HG02571 (cell line): ENCODE measurements around the gene NKX2-2.

Experiments used
- ATAC-seq: cut with Tn5 transposase; IDR thresholded peaks from one replicate; pipeline ENCODE4 v1.9.1; 2021; ENCODE audit warnings: mild to moderate bottlenecking, moderate library complexity; ENCODE audit not compliant: unreplicated experiment

The NKX2-2 gene

DNA sequence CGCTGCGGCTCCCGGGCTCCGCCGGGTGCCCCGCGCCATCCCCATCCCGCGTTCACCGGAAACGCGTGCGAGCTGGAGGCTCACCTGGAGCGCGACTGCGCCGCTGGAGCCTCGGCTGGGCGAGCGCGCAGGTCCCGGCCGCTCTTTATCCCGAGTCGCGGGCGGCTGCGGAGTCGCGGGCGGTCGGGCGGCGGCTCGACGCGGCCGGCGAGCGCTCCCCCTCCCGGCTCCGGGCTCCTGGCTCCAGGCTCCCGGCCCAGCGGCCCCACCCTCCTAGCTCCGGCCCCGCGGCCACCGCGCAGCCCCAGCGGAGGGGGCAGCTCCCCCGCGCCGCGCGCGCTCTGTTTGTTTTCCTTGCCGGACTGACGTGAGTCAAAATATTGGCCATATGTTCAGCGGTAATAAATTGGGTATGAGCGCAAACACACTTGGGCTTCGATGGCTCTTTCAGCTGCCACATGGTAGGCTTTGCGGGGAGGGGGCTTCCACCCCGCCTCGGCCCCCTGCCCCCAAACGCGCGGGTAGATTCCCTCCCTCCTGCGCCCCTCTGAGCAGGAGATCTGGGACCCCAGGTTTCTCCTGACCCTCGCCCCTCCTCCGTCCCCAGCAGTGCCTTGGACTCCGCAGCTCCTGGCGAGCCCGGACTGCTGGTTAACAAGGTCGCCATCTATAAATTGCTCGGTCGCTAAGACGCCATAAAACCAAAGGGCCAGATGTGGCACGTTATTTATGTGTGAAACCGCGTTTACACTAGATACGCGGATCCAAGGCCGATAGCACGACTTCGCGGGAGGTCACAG is 8.8 kb upstream of the NKX2-2 start:
- no peak for ATAC-seq

DNA sequence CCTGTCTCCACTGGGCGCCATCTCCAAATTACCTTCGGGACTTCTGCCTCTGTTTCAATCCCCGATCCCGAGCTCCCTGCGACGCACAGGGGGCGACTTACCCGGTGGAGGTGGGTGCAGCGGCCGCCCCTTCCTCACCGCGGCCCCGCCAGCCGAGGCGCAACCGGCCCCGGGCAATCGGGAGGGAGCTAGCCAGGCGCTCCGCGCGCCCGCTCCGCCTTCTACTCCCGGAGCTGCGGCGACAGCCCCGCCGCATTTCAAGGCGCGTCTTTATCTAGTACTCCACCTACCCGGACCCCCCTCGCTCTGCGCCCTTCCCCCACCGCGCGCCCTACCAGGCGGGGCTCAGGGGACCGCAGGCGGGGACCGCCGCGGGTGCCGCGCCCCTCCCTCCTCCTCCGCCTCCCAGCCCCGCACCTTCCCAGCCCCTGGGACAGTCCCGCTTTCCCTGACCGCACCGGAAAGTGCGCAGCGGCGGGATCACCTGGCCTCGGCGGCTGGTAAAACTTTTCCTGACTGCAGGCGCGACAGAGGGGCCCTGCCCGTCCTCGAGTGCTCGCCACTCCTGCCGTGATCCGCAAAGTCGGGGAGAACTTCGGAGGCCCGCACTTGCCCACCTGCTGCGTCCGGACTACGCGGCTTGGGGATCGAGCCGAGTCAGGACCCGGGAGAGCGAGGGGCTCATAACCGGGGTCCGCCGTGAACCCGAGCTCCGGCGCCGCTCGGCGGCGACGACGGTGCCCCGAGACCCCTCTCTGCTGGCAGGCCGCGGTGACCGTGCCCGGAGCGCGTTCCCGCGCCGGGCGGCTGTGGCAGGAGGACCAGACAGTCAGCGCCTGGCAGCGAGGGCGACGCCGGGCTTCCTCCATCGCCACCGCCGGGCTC is 8.0 kb upstream of the NKX2-2 start:
- ATAC-seq: no peak

GRCh38 chr20:21520702-21521595 is 7.1 kb upstream of the NKX2-2 start:
- no peak for ATAC-seq

DNA sequence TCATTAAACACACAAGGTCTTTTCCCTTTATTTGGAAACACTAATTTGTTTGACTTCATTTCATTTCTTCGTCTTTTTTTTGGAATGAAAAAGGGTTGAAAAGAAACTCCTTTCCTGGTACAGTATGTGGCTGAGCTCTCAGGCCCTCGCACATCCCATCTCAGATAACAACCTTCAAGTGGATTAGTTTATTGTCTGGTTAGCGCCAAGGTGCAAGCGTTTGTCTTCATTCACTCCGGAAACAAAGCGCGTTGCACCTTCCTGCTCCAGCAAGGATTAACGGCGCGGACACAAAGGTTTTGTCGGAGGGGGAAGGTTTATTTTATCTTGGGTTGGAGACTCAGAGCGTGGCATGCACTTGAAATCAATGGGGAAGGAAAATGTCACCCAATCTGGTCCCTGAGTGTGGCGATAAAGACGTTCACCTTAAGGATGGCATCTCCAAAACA is 5.3 kb upstream of the NKX2-2 start:
- ATAC-seq: no peak

- ATAC-seq: no peak
These were observed 4.6 kb upstream of the NKX2-2 start for GRCh38 chr20:21518292-21518991.

DNA sequence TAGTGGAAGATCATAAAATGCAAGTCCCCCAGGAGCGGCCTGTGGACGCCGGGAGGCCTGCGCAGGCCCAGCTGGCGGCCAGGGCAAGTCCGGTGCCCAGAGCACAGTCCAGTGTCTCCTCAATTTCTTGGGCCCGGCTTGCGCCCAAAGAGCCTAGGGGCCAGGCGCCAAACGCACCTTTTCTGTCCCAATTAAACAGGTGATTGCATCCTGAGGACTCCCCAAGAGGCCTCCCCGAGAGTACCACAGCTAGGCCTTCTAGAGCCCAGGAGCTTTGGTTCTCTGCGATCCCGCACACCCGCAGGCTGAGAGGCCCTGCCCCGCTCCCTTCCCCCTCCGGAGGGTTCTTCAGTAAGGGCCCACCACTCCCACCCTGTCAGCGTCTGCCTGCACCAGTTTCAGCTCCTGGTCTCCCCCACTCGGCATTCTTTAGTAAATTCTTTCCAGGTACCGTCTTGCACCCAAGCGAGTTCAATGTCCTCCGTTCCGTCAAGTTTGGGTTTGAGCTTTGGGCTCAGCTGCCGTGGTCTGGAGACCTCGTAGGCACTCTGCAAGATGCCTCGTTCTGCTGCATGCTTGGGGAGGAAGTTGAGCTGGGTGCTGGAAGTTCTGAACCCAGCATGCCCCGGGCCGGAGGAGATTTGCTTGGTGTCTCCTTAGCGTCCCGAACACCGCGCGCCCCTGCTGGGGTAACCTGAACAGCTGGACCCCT is 3.9 kb upstream of the NKX2-2 start:
- ATAC-seq: no peak

DNA sequence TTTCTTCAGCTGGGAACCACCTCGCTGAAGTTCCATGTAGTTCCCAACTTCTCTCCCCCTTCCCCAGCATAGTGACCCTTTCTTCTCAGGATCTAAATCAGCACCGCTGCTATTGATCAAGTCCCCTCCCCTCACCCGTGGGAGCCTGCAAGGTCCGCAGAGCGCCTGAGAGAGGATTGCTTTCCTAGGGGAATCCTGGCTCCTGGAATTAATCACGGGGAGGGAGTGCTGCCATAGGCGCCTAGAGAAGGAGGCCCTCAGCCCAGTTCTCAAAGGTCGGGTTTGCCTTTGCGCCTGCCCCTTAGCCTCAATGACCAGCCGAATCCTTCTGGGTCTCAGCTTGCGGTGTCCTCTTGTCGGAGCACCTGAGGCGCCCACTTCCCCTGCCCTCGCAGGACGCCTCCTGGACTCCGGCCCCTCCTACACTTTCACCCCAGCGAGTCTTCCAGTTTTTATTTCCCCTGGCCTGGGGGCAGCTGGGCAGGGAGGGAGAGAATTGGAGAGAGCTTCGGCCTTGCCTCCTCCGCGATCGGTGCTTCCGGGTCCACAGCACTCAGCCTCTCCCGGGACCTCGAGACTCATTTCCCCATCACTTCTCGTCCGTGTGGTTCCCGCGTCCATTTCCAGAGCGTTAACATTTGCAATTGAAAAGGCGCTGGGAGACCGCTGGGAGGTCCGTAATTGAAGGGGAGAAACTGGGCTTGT is 3.1 kb upstream of the NKX2-2 start:
- ATAC-seq: no peak

DNA sequence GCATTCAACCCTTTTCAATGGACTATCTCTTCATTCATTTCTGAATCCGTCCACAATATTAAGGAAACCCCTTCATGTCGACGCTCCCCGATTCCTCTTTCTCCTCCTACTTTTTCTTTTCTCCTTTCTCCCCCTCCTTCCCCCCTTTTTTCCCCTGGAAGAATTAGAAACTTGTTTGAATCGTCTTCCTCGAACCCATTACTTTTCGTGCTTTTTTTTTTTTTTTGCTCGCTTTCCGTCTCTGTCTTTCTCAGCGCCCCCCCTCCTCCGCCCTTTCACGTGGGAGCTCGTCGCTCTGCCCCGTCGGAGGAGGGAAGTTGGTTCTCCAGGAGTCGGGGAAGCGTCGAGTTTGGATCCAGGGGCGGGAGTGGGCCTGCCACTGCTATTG is 2.3 kb upstream of the NKX2-2 start:
- ATAC-seq: no peak

GRCh38 chr20:21515300-21516179 is 1.7 kb upstream of the NKX2-2 start:
- ATAC-seq: no peak

DNA sequence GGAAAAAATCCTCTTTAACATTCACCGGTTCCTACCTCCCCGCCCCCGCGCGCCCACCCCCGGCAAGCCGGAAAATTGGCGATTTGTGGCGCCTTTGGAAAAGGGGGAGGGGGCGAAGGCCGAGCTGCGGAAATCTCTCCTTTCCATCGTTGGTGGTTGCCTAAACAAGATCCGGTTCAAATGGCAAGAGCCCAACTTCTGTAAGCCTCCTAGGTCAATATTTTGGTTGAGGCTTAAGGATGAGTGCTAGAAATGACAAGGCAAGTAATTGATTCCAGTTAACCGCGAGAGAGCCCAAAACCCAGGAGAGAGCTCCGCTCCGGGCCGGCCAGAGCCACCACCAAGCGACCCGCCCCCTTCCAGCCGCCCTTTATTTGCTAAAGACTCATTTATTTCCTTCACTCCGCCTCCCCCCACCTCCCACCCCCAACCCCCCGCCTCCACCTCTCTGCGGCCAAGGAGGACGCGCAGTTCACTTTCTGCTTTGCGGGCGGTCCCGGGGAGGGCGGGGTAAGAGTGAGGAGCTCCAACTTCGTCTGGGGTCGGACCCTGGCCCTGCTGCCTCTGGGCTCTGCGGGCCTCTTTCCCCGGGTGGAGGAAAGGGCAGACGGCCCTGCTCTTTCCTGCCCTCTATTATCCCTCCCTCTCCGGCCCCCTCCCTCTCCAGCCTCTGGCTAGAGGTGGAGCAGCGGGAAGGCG is 838 bp upstream of the NKX2-2 start:
- no peak for ATAC-seq

GRCh38 chr20:21513181-21513663 is 642 bp downstream of the NKX2-2 start:
- ATAC-seq: no peak

DNA sequence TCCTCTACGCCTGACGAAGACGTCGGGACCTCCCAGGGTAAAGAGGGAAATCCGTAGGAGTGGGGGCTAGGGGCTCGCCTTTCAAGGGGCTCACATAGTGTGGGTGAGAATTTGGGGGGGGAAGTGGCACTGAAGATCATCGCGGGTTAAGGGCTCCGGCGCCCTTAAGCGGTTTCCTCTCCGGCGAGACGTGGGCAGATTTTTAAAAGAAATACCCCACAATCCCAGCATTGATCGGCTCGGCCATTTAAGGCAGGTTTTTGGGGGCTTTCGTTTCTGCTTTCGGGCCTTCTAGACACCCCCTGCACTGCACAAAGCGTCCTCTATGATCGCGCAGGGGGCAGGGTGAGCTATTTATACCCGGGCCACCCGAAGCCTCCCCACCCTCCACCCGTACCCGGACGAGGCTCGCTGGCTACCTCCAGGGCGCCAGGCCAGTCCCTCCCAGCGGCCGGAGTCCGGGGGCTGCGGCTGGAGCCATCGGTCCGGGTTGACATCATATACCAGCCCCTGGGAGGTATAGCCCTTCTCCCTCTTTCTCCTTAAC is 1.2 kb downstream of the NKX2-2 start:
- no peak for ATAC-seq

GRCh38 chr20:21511850-21512633 is 1.8 kb downstream of the NKX2-2 start:
- no peak for ATAC-seq

DNA sequence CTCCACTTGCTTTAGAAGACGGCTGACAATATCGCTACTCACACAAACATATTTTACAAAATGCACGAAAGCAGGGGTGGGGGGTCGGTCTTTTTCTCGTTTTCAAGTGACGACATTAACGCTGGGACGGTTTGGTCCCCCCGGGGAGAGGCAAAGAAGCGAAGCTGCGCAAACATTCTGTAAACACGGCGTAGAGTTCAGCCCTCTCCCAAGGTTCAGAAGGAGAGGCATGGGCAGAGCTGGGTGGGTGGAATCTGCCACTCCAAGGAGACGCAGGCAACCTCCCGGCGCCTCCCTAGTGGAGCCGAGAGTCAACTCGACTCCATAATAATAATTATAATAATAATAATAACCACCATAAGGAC is 2.4 kb downstream of the NKX2-2 start:
- ATAC-seq: no peak

DNA sequence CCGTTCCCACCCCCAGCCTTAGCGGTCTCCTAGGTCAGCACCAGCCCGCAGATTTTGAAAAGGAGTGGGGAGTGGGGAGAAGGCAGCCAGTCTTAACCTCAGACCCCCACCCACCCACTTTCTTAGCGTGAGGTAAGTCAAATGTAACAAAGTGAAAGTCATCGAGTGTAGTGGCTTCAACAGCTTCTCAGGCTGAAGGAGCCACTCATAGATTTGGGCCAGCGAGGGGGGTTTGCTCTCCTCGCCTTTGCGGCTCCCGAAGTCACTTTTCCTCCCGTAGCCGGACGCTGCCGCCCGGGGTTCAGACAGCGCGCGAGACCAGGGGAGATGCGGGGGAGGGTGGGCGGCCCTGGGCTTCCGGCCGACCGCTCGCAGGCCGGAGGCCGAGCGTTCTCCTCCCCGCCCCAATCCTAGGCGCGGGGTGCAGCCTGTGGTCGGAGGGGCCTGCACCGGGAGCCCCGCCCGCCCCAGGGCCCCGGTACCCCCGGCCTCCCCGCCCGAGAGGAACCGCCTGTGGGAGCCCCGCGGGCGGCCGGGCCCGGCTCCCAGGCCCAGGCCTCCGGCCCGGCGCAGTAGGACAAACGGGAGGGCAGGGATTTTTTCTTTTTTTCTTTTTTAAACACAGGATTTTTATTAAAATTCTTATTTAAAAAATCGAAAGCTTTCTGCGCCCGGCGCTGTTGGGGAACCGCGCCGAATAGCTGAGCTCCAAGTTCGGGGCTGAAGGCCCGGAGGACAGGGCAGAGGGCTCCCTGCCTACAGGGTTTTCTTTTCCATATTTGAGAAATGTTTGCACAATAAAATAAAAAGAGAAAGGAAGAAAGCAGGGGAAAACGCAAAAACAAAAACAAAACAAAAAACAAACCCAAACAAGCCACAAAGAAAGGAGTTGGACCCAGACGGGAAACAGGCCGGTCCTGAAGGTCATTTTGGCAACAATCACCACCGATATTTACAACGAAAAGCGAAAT is 3.2 kb downstream of the NKX2-2 start:
- ATAC-seq: no peak
